ENCODE results near the gene BTBD17.
"Not testable (repeated sequence)": the region's sequence is repeated elsewhere in the genome, so short reads cannot be mapped to it uniquely, and the experiment has no call there.

The BTBD17 gene, protein sequence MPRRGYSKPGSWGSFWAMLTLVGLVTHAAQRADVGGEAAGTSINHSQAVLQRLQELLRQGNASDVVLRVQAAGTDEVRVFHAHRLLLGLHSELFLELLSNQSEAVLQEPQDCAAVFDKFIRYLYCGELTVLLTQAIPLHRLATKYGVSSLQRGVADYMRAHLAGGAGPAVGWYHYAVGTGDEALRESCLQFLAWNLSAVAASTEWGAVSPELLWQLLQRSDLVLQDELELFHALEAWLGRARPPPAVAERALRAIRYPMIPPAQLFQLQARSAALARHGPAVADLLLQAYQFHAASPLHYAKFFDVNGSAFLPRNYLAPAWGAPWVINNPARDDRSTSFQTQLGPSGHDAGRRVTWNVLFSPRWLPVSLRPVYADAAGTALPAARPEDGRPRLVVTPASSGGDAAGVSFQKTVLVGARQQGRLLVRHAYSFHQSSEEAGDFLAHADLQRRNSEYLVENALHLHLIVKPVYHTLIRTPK

GRCh38 chr17:74361230-74362068 is at the start of gene BTBD17:
Gene BTBD17, minus strand, starts transcription at chr17:74361868. Its CDS starts 49 bp downstream, at chr17:74361819.
- peak; percentile 81 for DNase-seq
- Mint-ChIP-seq H3K4me1 (peaks cover 37% of the 10 kb centered on the region), H3K4me3 (peak within 1 kb of the TSS; percentile 57), H3K36me3 (ENCODE audit: low read depth) (no peaks in the 10 kb centered on the region), H3K27me3 (ENCODE audit: low read depth, poor library complexity) (peaks cover 63% of the 10 kb centered on the region), H3K27ac (no peak within 1 kb of the TSS), H3K9me3 (no peaks in the 10 kb centered on the region)
- TF ChIP-seq, protein P1, sequence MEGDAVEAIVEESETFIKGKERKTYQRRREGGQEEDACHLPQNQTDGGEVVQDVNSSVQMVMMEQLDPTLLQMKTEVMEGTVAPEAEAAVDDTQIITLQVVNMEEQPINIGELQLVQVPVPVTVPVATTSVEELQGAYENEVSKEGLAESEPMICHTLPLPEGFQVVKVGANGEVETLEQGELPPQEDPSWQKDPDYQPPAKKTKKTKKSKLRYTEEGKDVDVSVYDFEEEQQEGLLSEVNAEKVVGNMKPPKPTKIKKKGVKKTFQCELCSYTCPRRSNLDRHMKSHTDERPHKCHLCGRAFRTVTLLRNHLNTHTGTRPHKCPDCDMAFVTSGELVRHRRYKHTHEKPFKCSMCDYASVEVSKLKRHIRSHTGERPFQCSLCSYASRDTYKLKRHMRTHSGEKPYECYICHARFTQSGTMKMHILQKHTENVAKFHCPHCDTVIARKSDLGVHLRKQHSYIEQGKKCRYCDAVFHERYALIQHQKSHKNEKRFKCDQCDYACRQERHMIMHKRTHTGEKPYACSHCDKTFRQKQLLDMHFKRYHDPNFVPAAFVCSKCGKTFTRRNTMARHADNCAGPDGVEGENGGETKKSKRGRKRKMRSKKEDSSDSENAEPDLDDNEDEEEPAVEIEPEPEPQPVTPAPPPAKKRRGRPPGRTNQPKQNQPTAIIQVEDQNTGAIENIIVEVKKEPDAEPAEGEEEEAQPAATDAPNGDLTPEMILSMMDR (IDR thresholded peaks at IDR 0.05): peak; percentile 74

DNA sequence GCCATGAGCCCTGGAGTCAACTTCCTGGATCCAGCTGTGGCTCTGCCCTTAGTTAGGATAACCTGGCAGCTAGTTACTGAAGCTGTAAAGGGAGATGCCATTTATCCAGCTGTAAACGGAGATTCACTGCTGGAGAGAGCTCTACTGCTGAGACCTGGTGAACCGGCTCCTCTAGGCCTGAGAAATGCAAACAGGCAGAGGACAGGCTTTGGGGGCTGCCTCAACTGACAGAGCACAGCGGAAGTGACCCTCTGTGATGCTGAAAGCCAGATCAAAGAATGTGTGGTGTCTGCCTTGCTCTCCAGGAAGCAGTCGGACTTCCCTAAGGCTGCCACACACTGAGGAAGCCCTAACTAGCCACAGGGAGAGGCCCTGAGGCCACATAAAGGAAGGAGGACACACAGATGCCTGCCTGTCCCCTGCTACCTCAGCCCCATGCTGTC is 48.4 kb upstream of the BTBD17 start:
- H3K4me3 Mint-ChIP-seq: no peak overlapping the region
- DNase-seq: no peak
- H3K36me3 Mint-ChIP-seq (ENCODE audit: low read depth): peaks cover 5% of the 10 kb centered on the region
- H3K9me3 Mint-ChIP-seq: peaks cover 6% of the 10 kb centered on the region
- peaks cover 3% of the 10 kb centered on the region for H3K27me3 Mint-ChIP-seq (ENCODE audit: low read depth, poor library complexity)
- H3K27ac Mint-ChIP-seq: no peak overlapping the region
- TF ChIP-seq, protein P1 (IDR thresholded peaks at IDR 0.05): no peak
- peaks cover 14% of the 10 kb centered on the region for H3K4me1 Mint-ChIP-seq

DNA sequence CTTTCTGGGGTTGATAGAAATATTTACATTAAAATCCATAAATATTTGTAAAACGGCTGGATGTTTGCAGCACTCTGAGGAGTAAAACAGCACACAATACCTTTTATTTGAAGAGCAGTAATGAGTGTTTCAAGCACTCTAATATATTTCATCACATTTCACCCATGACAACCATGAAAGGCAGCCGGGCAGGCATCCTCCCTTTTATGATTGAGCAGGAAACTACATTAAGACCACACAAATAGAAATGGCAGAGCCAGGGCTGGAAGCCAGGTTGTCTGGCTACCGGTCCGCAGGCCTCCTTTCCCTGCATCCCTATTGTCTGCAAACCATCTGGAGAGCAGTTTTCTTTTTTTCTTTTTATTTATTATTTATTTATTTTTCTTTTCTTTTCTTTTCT is 47.1 kb upstream of the BTBD17 start:
- peaks cover 3% of the 10 kb centered on the region for H3K27me3 Mint-ChIP-seq (ENCODE audit: low read depth, poor library complexity)
- no peak overlapping the region for H3K4me3 Mint-ChIP-seq
- peaks cover 25% of the 10 kb centered on the region for H3K4me1 Mint-ChIP-seq
- H3K27ac Mint-ChIP-seq: no peak overlapping the region
- peaks cover 6% of the 10 kb centered on the region for H3K9me3 Mint-ChIP-seq
- TF ChIP-seq, protein P1 (IDR thresholded peaks at IDR 0.05): no peak
- peaks cover 5% of the 10 kb centered on the region for H3K36me3 Mint-ChIP-seq (ENCODE audit: low read depth)
- DNase-seq: no peak

- Mint-ChIP-seq H3K4me3 (no peak overlapping the region), H3K27ac (no peak overlapping the region), H3K9me3 (peaks cover 6% of the 10 kb centered on the region), H3K4me1 (peaks cover 30% of the 10 kb centered on the region), H3K27me3 (ENCODE audit: low read depth, poor library complexity) (peaks cover 3% of the 10 kb centered on the region), H3K36me3 (ENCODE audit: low read depth) (peaks cover 5% of the 10 kb centered on the region)
- DNase-seq: no peak
- TF ChIP-seq, protein P1 (IDR thresholded peaks at IDR 0.05): no peak
Observed at GRCh38 chr17:74408262-74408661, 46.6 kb upstream of the BTBD17 start.

GRCh38 chr17:74407384-74407783 is 45.7 kb upstream of the BTBD17 start:
- peaks cover 33% of the 10 kb centered on the region for H3K4me1 Mint-ChIP-seq
- H3K27ac Mint-ChIP-seq: no peak overlapping the region
- H3K27me3 Mint-ChIP-seq (ENCODE audit: low read depth, poor library complexity): peaks cover 3% of the 10 kb centered on the region
- DNase-seq: no peak
- H3K36me3 Mint-ChIP-seq (ENCODE audit: low read depth): peaks cover 5% of the 10 kb centered on the region
- H3K4me3 Mint-ChIP-seq: no peak overlapping the region
- TF ChIP-seq, protein P1 (IDR thresholded peaks at IDR 0.05): no peak
- peaks cover 6% of the 10 kb centered on the region for H3K9me3 Mint-ChIP-seq

- peaks cover 32% of the 10 kb centered on the region for H3K4me1 Mint-ChIP-seq
- not testable (repeated sequence) for DNase-seq; H3K36me3 Mint-ChIP-seq (ENCODE audit: low read depth); H3K4me3 Mint-ChIP-seq; H3K9me3 Mint-ChIP-seq; H3K27ac Mint-ChIP-seq; H3K27me3 Mint-ChIP-seq (ENCODE audit: low read depth, poor library complexity)
Observed at GRCh38 chr17:74405311-74405710, 43.6 kb upstream of the BTBD17 start.
